Measurements from ENCODE around the gene PRDM7. TPM values are rescaled to one million over a fixed set of nuclear protein-coding genes. Genes with fewer than 3 reads are reported as not detected.
A peak's percentile ranks its signal among the peaks of the same experiment; 100 is the strongest.
"Not testable (repeated sequence)": the region's sequence is repeated elsewhere in the genome, so short reads cannot be mapped to it uniquely, and the experiment has no call there.

The PRDM7 gene
- total RNA-seq: not detected in 2 replicates
- 0.05 TPM for total RNA-seq (2013)
- polyA plus RNA-seq: not detected in 2 replicates
- polyA minus RNA-seq: not detected in 2 replicates

DNA sequence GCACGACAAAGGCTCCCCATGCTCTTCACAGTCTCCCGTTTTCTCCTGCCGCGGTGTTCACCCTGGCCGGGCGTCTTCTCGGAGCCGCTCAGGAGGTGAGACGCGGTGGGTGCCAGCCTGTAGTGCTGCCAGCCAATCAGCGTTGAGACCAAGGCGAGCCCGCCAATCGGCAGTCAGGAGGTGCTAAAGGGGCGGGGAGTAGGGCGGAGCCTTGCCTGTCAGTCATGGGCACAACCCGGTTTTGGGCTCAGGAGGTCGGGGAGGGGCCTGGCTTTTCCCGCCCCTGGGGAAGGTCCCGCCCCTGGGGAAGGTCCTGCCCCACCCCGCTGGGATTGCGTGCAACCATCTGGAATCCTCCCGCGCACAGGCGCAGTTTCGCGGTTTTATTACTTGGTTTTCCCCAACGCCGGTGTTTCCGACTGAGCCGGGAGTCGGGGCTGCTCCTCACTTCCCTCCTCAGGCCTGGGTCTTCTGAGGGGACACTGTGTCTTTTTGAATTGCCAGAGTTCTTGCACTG lies at the start of gene PRDM7:
Gene PRDM7 (minus strand): TSS at position 92 of the 517 bp plus-strand sequence. CDS start 1,421 bp downstream, outside the sequence.
- Histone ChIP-seq H3K9ac (ENCODE audit: low read length) (peak within 1 kb of the TSS; percentile 71), H3K4me3 (ENCODE audit: control extremely low read depth in 1 of 5, extremely low read depth in 1 of 5, insufficient read depth in 1 of 5, low read depth in 2 of 5, low read length in 4 of 5) (peak within 1 kb of the TSS in 4 of 5 experiments; percentile 49 to 72 (median 61)), H3K4me2 (replicated peaks; ENCODE audit: low read depth, low read length, poor library complexity, severe bottlenecking) (peak within 1 kb of the TSS; percentile 93), H4K20me1 (ENCODE audit: control insufficient read depth, insufficient read depth, low read length, poor library complexity, severe bottlenecking) (no peaks in the 10 kb centered on the region), H3K9me3 (ENCODE audit: control extremely low read depth in 1 of 3, control insufficient read depth in 2 of 3, insufficient read depth in 1 of 3, low read length in 2 of 3) (peaks cover 0 to 5% (median 2%) of the 10 kb centered on the region in 3 donors), H2AFZ (ENCODE audit: insufficient read depth, low read depth, low read length, poor library complexity, severe bottlenecking) (peak within 1 kb of the TSS; percentile 86), H3K4me1 (ENCODE audit: control insufficient read depth in 2 of 2, insufficient read depth in 2 of 2, low read length in 2 of 2) (peaks cover 14 to 26% of the 10 kb centered on the region in 2 donors), H3K27ac (ENCODE audit: low read length in 2 of 2) (peak within 1 kb of the TSS in 1 of 2 donors; percentile 21), H3K36me3 (replicated peaks in 1 of 2; ENCODE audit: control extremely low read depth in 1 of 2, control insufficient read depth in 1 of 2, extremely low read depth in 1 of 2, insufficient read depth in 2 of 2, low read length in 1 of 2) (no peaks in the 10 kb centered on the region), H3K79me2 (ENCODE audit: control insufficient read depth, insufficient read depth, low read length) (no peaks in the 10 kb centered on the region), H3K27me3 (replicated peaks in 1 of 4; ENCODE audit: control extremely low read depth in 1 of 4, control insufficient read depth in 3 of 4, insufficient read depth in 4 of 4, low read length in 3 of 4) (peaks cover 0 to 19% (median 1%) of the 10 kb centered on the region in 4 experiments)
- TF ChIP-seq, protein P1, sequence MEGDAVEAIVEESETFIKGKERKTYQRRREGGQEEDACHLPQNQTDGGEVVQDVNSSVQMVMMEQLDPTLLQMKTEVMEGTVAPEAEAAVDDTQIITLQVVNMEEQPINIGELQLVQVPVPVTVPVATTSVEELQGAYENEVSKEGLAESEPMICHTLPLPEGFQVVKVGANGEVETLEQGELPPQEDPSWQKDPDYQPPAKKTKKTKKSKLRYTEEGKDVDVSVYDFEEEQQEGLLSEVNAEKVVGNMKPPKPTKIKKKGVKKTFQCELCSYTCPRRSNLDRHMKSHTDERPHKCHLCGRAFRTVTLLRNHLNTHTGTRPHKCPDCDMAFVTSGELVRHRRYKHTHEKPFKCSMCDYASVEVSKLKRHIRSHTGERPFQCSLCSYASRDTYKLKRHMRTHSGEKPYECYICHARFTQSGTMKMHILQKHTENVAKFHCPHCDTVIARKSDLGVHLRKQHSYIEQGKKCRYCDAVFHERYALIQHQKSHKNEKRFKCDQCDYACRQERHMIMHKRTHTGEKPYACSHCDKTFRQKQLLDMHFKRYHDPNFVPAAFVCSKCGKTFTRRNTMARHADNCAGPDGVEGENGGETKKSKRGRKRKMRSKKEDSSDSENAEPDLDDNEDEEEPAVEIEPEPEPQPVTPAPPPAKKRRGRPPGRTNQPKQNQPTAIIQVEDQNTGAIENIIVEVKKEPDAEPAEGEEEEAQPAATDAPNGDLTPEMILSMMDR (IDR thresholded peaks at IDR 0.05): no peak
- no peak for TF ChIP-seq EZH2 (IDR thresholded peaks at IDR 0.05; ENCODE audit: borderline replicate concordance, insufficient read depth, low read depth, low read length, poor library complexity, severe bottlenecking)
- peak within 1 kb of the TSS; percentile 71 for H3K27ac Mint-ChIP-seq
- H3K4me3 Mint-ChIP-seq: peak within 1 kb of the TSS; percentile 88
- ChIA-PET CTCF (no interaction called here), POLR2A (no interaction called here)
- peaks cover 17% of the 10 kb centered on the region for H3K4me1 Mint-ChIP-seq
- intact Hi-C loops (cut with micrococcal nuclease): no loop called here
- peaks cover 46% of the 10 kb centered on the region for H3K27me3 Mint-ChIP-seq
- peak; percentile 91 for ATAC-seq (ENCODE audit: low read depth)
- H3K9me3 Mint-ChIP-seq (ENCODE audit: insufficient read depth): no peaks in the 10 kb centered on the region
- 1% methylated on average over 29 of the region's 32 CpGs for WGBS (ENCODE audit: insufficient coverage)
- peak; percentile 92 for DNase-seq

DNA sequence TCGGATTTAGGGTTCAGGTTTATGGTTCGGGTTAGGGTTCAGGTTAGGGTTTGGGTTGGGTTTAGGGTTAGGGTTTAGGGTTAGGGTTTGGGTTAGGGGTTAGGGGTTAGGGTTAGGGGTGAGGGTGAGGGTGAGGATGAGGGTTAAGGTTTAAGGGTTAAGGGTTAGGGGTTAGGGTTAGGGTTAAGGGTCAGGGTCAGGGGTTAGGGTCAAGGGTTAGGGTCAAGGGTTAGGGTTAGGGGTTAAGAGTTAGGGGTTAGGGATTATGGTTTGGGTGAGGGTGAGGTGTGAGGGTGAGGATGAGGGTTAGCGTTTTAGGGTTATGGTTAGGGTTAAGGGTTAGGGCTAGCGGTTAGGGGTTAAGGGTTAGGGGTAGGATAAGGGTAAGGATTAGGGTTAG lies 44.7 kb upstream of the PRDM7 start:
- intact Hi-C loops (cut with micrococcal nuclease); H3K4me1 ChIP-seq (ENCODE audit: control insufficient read depth in 2 of 2, insufficient read depth in 2 of 2, low read length in 2 of 2); H3K79me2 ChIP-seq (ENCODE audit: control insufficient read depth, insufficient read depth, low read length); H2AFZ ChIP-seq (ENCODE audit: insufficient read depth, low read depth, low read length, poor library complexity, severe bottlenecking); H3K9me3 Mint-ChIP-seq (ENCODE audit: insufficient read depth); H3K4me3 ChIP-seq (ENCODE audit: control extremely low read depth in 1 of 5, extremely low read depth in 1 of 5, insufficient read depth in 1 of 5, low read depth in 2 of 5, low read length in 4 of 5); ATAC-seq (ENCODE audit: low read depth); H3K27me3 Mint-ChIP-seq; H3K9ac ChIP-seq (ENCODE audit: low read length); H3K36me3 ChIP-seq (replicated peaks in 1 of 2; ENCODE audit: control extremely low read depth in 1 of 2, control insufficient read depth in 1 of 2, extremely low read depth in 1 of 2, insufficient read depth in 2 of 2, low read length in 1 of 2); H3K27ac Mint-ChIP-seq; POLR2A ChIA-PET; DNase-seq; H4K20me1 ChIP-seq (ENCODE audit: control insufficient read depth, insufficient read depth, low read length, poor library complexity, severe bottlenecking); H3K27ac ChIP-seq (ENCODE audit: low read length in 2 of 2); H3K4me2 ChIP-seq (replicated peaks; ENCODE audit: low read depth, low read length, poor library complexity, severe bottlenecking); H3K4me3 Mint-ChIP-seq; CTCF ChIA-PET; H3K27me3 ChIP-seq (replicated peaks in 1 of 4; ENCODE audit: control extremely low read depth in 1 of 4, control insufficient read depth in 3 of 4, insufficient read depth in 4 of 4, low read length in 3 of 4); H3K4me1 Mint-ChIP-seq; H3K9me3 ChIP-seq (ENCODE audit: control extremely low read depth in 1 of 3, control insufficient read depth in 2 of 3, insufficient read depth in 1 of 3, low read length in 2 of 3): not testable (repeated sequence)
- no CpG with 5 or more reads among the region's 4 CpGs for WGBS (ENCODE audit: insufficient coverage)

DNA sequence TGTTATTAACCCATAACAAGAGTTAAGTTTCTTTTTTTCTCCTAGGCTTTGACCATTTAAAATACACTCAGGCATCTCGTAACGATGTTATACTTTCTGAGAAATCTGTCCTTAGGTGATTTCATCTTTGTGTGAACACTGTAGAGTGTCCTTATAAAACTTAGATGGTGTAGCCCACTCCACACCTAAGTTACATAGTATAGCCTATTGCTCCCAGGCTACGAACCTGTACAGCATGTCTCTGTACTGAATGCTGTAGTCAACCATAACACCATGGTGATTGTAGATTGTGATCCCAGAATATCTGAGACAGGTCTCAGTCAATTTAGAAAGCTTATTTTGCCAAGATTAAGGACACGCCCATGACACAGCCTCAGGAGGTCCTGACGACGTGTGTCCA lies 30.5 kb upstream of the PRDM7 start:
- H4K20me1 ChIP-seq (ENCODE audit: control insufficient read depth, insufficient read depth, low read length, poor library complexity, severe bottlenecking); H3K27me3 ChIP-seq (replicated peaks in 1 of 4; ENCODE audit: control extremely low read depth in 1 of 4, control insufficient read depth in 3 of 4, insufficient read depth in 4 of 4, low read length in 3 of 4); H3K4me3 Mint-ChIP-seq; DNase-seq; H3K4me1 Mint-ChIP-seq; H3K36me3 ChIP-seq (replicated peaks in 1 of 2; ENCODE audit: control extremely low read depth in 1 of 2, control insufficient read depth in 1 of 2, extremely low read depth in 1 of 2, insufficient read depth in 2 of 2, low read length in 1 of 2); H3K9me3 Mint-ChIP-seq (ENCODE audit: insufficient read depth); H3K27ac Mint-ChIP-seq; H3K4me1 ChIP-seq (ENCODE audit: control insufficient read depth in 2 of 2, insufficient read depth in 2 of 2, low read length in 2 of 2); H3K4me2 ChIP-seq (replicated peaks; ENCODE audit: low read depth, low read length, poor library complexity, severe bottlenecking); POLR2A ChIA-PET; H3K4me3 ChIP-seq (ENCODE audit: control extremely low read depth in 1 of 5, extremely low read depth in 1 of 5, insufficient read depth in 1 of 5, low read depth in 2 of 5, low read length in 4 of 5); H2AFZ ChIP-seq (ENCODE audit: insufficient read depth, low read depth, low read length, poor library complexity, severe bottlenecking); H3K9me3 ChIP-seq (ENCODE audit: control extremely low read depth in 1 of 3, control insufficient read depth in 2 of 3, insufficient read depth in 1 of 3, low read length in 2 of 3); CTCF ChIA-PET; H3K9ac ChIP-seq (ENCODE audit: low read length); H3K79me2 ChIP-seq (ENCODE audit: control insufficient read depth, insufficient read depth, low read length); intact Hi-C loops (cut with micrococcal nuclease); H3K27me3 Mint-ChIP-seq; H3K27ac ChIP-seq (ENCODE audit: low read length in 2 of 2); ATAC-seq (ENCODE audit: low read depth): not testable (repeated sequence)
- WGBS (ENCODE audit: insufficient coverage): no CpG with 5 or more reads among the region's 6 CpGs

All from B cell (primary cell).